ENCODE data around the gene MED1.
"Not testable (repeated sequence)": the region's sequence is repeated elsewhere in the genome, so short reads cannot be mapped to it uniquely, and the experiment has no call there.

DNA sequence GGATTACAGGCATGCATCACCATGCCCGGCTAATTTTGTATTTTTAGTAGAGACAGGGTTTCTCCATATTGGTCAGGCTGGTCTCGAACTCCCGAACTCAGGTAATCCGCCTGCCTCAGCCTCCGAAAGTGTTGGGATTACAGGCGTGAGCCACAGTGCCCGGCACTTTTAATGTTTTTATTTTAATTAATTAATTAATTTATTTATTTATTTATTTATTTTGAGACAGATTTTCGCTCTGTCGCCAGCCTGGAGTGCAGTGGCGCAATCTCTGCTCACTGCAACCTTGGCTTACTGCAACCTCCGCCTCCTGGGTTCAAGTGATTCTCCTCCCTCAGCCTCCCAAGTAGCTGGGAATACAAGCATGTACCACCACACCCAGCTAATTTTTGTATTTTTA, 17.5 kb upstream of the MED1 start:
- TF ChIP-seq, protein P1, sequence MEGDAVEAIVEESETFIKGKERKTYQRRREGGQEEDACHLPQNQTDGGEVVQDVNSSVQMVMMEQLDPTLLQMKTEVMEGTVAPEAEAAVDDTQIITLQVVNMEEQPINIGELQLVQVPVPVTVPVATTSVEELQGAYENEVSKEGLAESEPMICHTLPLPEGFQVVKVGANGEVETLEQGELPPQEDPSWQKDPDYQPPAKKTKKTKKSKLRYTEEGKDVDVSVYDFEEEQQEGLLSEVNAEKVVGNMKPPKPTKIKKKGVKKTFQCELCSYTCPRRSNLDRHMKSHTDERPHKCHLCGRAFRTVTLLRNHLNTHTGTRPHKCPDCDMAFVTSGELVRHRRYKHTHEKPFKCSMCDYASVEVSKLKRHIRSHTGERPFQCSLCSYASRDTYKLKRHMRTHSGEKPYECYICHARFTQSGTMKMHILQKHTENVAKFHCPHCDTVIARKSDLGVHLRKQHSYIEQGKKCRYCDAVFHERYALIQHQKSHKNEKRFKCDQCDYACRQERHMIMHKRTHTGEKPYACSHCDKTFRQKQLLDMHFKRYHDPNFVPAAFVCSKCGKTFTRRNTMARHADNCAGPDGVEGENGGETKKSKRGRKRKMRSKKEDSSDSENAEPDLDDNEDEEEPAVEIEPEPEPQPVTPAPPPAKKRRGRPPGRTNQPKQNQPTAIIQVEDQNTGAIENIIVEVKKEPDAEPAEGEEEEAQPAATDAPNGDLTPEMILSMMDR (conservative IDR thresholded peaks at IDR 0.05; ENCODE audit: low read depth, low read length) = not testable (repeated sequence)
- TF ChIP-seq POLR2A (IDR thresholded peaks at IDR 0.05; ENCODE audit: low read depth, low read length); CEBPB (IDR thresholded peaks at IDR 0.05; ENCODE audit: low read depth, low read length); SMC3 (IDR thresholded peaks at IDR 0.05; ENCODE audit: low read depth, low read length); RFX5 (IDR thresholded peaks at IDR 0.05; ENCODE audit: low read depth, low read length); RAD21 (IDR thresholded peaks at IDR 0.05; ENCODE audit: low read length); MAZ (IDR thresholded peaks at IDR 0.05; ENCODE audit: borderline replicate concordance, low read depth, low read length); MXI1 (IDR thresholded peaks at IDR 0.05; ENCODE audit: borderline replicate concordance, low read depth, low read length); BHLHE40 (IDR thresholded peaks at IDR 0.05; ENCODE audit: low read depth, low read length); RCOR1 (IDR thresholded peaks at IDR 0.05; ENCODE audit: insufficient replicate concordance, low read length): not testable (repeated sequence)
